Measurements from ENCODE around the gene ATM. TPM values are rescaled to one million over a fixed set of nuclear protein-coding genes. Genes with fewer than 3 reads are reported as not detected.

The ATM gene
- total RNA-seq, 1 experiment from 2014 or later: 72.5 TPM

GRCh38 chr11:108235633-108236032, 12.8 kb downstream of the ATM start:
- POLR2A ChIA-PET (ENCODE audit: low non-redundant PET): no interaction called here

DNA sequence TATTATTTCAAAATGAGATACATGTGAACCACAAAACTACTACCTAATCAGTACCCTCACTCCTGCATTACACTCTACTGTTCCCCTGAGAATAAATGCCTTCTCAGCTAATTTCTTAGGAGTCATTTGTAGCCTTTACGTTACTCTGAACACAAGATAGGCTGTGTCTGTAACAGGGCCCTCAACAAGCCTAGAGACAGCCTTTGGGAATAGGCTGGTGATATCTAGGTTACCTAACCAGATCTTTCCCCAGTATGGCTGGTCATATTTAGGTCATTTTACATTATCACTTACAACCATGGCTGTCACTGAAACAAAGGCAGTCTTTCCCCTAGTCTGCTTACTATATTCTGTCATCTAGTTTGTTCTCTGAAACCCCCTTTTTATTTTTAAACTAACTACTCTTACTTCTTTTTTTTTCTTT, 14.2 kb downstream of the ATM start:
- POLR2A ChIA-PET (ENCODE audit: low non-redundant PET): no interaction called here

More at GRCh38 chr11:108235633-108236032, 12.8 kb downstream of the ATM start:
- Histone ChIP-seq H3K27ac (ENCODE audit: low read depth, low read length, poor library complexity, severe bottlenecking) (no peak overlapping the region), H3K36me3 (ENCODE audit: insufficient read depth, low read length, poor library complexity, severe bottlenecking) (peaks cover 36% of the 10 kb centered on the region), H3K27me3 (replicated peaks; ENCODE audit: insufficient read depth, low read depth, low read length, poor library complexity) (no peaks in the 10 kb centered on the region), H3K4me1 (ENCODE audit: insufficient read depth, low read length, poor library complexity, severe bottlenecking) (no peaks in the 10 kb centered on the region), H3K4me3 (ENCODE audit: low read depth, low read length, poor library complexity, severe bottlenecking) (no peak overlapping the region), H3K9me3 (ENCODE audit: low read depth, low read length, poor library complexity, severe bottlenecking) (no peaks in the 10 kb centered on the region)
- no TSS peak for BruUV-seq (replicated peaks)
- DNase-seq (ENCODE audit: low spot score): no peak
- CTCF ChIA-PET: no interaction called here
- TF ChIP-seq EZH2 (IDR thresholded peaks at IDR 0.05; ENCODE audit: borderline replicate concordance, low read depth, low read length, poor library complexity, severe bottlenecking) (no peak), CTCF (conservative IDR thresholded peaks at IDR 0.05; ENCODE audit: low read depth, low read length) (no peak)
- intact Hi-C loops (cut with micrococcal nuclease; ENCODE audit: unreplicated experiment): no loop called here

DNA sequence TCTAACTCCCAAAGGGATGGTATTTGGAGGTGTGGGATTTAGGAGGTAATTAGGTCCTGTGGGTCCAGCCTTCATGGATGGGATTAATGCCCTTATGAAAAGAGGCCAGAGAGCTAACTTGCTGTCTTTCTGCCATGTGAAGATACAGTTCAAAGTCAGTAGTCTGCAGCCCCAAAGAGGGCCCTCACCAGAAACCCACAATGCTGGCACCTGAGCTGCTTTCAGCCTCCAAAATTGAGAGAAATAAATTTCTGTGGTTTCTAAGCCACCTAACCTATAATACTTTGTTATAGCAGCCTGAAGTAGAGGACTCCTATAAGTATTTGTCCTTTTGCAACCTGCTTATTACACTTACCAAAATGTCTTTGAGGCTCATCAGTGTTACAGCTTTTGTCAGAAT, 16.2 kb downstream of the ATM start:
- no peak for TF ChIP-seq EZH2 (IDR thresholded peaks at IDR 0.05; ENCODE audit: borderline replicate concordance, low read depth, low read length, poor library complexity, severe bottlenecking)
- TF ChIP-seq CTCF (conservative IDR thresholded peaks at IDR 0.05; ENCODE audit: low read depth, low read length): no peak
- DNase-seq (ENCODE audit: low spot score): no peak
- no peaks in the 10 kb centered on the region for H3K9me3 ChIP-seq (ENCODE audit: low read depth, low read length, poor library complexity, severe bottlenecking)
- intact Hi-C loops (cut with micrococcal nuclease; ENCODE audit: unreplicated experiment): no loop called here
- H3K4me1 ChIP-seq (ENCODE audit: insufficient read depth, low read length, poor library complexity, severe bottlenecking): no peaks in the 10 kb centered on the region
- ChIA-PET POLR2A (ENCODE audit: low non-redundant PET) (no interaction called here), CTCF (no interaction called here)
- no peak overlapping the region for H3K27ac ChIP-seq (ENCODE audit: low read depth, low read length, poor library complexity, severe bottlenecking)
- no TSS peak for BruUV-seq (replicated peaks)
- no peak overlapping the region for H3K4me3 ChIP-seq (ENCODE audit: low read depth, low read length, poor library complexity, severe bottlenecking)
- H3K36me3 ChIP-seq (ENCODE audit: insufficient read depth, low read length, poor library complexity, severe bottlenecking): peaks cover 19% of the 10 kb centered on the region
- no peaks in the 10 kb centered on the region for H3K27me3 ChIP-seq (replicated peaks; ENCODE audit: insufficient read depth, low read depth, low read length, poor library complexity)

More for the DNA sequence above, 14.2 kb downstream of the ATM start:
- TF ChIP-seq EZH2 (IDR thresholded peaks at IDR 0.05; ENCODE audit: borderline replicate concordance, low read depth, low read length, poor library complexity, severe bottlenecking): no peak
- no peak for TF ChIP-seq CTCF (conservative IDR thresholded peaks at IDR 0.05; ENCODE audit: low read depth, low read length)
- intact Hi-C loops (cut with micrococcal nuclease; ENCODE audit: unreplicated experiment): no loop called here
- BruUV-seq (replicated peaks): no TSS peak
- no peak overlapping the region for H3K4me3 ChIP-seq (ENCODE audit: low read depth, low read length, poor library complexity, severe bottlenecking)
- H3K27me3 ChIP-seq (replicated peaks; ENCODE audit: insufficient read depth, low read depth, low read length, poor library complexity): no peaks in the 10 kb centered on the region
- peaks cover 24% of the 10 kb centered on the region for H3K36me3 ChIP-seq (ENCODE audit: insufficient read depth, low read length, poor library complexity, severe bottlenecking)
- no peaks in the 10 kb centered on the region for H3K9me3 ChIP-seq (ENCODE audit: low read depth, low read length, poor library complexity, severe bottlenecking)
- no peak overlapping the region for H3K27ac ChIP-seq (ENCODE audit: low read depth, low read length, poor library complexity, severe bottlenecking)
- H3K4me1 ChIP-seq (ENCODE audit: insufficient read depth, low read length, poor library complexity, severe bottlenecking): no peaks in the 10 kb centered on the region
- no peak for DNase-seq (ENCODE audit: low spot score)
- CTCF ChIA-PET: no interaction called here

Measured in A673 (cell line).